AG09319 (cell line): Measurements from ENCODE around the gene G6PC2.

Source experiments
- DNase-seq: peaks from one replicate; pipeline ENCODE4 v3.0.0-alpha.2; 2010; ENCODE audit warnings: low read depth; ENCODE audit errors: extremely low read depth
- TF ChIP-seq, protein P1 (sequence below): IDR thresholded peaks from 2 replicates; pipeline ENCODE4 v1.5.1; 2011; ENCODE audit warnings: low read depth, mild to moderate bottlenecking, inconsistent platforms, low read length, moderate library complexity

The G6PC2 gene

DNA sequence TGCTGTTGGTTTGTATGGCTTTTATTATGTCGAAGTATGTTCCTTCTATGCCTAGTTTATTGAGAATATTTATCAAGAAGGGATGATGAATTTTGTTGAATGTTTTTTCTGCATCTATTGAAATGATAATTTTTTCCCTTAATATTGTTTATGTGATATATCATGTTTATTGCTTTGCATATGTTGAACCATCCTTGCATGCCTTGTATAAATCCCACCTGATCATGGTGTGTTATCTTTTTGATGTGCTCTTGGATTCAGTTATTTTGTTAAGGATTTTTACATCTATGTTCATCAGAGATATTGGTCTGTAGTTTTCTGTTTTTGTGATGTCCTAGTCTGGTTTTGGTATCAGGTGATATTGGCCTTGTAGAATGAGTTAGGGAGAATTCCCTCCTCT, 50.8 kb downstream of the G6PC2 start:
- TF ChIP-seq, protein P1, sequence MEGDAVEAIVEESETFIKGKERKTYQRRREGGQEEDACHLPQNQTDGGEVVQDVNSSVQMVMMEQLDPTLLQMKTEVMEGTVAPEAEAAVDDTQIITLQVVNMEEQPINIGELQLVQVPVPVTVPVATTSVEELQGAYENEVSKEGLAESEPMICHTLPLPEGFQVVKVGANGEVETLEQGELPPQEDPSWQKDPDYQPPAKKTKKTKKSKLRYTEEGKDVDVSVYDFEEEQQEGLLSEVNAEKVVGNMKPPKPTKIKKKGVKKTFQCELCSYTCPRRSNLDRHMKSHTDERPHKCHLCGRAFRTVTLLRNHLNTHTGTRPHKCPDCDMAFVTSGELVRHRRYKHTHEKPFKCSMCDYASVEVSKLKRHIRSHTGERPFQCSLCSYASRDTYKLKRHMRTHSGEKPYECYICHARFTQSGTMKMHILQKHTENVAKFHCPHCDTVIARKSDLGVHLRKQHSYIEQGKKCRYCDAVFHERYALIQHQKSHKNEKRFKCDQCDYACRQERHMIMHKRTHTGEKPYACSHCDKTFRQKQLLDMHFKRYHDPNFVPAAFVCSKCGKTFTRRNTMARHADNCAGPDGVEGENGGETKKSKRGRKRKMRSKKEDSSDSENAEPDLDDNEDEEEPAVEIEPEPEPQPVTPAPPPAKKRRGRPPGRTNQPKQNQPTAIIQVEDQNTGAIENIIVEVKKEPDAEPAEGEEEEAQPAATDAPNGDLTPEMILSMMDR = no peak
- DNase-seq = no peak

DNA sequence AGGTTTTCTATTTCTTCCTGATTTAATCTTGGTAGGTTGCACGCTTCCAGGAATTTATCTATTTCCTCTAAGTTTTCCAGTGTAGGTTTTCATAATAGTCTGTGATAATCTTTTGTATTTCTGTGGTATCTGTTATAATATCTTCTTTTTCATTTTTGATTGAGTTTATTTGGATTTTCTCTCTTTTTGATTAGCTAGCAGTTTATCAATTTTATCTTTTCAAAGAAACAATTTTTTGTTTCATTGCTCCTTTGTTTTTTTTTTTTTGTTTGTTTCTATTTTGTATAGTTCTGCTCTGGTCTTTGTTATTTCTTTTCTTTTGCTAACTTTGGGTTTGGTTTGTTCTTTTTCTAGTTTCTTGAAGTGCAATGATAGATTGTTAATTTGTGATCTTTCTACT, 51.3 kb downstream of the G6PC2 start:
- no peak for DNase-seq
- TF ChIP-seq, protein P1 = no peak

DNA sequence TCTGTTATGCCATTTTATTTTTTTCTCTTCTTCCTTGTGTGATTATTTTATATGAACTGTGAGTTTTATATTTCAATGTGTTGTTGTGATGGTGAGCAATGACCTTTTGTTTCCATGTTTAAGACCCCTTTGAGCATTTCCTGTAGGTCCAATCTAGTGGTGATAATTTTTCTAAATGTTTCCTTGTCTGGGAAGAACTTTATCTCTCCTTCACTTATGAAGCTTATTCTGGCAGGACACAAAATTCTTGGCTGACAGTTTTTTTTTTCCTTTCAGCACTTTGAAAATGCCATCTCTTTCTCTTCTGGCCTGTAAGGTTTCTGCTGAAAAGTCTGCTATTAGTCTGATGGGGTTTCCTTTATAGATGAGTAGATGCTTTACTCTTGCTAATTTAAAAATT, 53.2 kb downstream of the G6PC2 start:
- TF ChIP-seq, protein P1 = no peak

DNA sequence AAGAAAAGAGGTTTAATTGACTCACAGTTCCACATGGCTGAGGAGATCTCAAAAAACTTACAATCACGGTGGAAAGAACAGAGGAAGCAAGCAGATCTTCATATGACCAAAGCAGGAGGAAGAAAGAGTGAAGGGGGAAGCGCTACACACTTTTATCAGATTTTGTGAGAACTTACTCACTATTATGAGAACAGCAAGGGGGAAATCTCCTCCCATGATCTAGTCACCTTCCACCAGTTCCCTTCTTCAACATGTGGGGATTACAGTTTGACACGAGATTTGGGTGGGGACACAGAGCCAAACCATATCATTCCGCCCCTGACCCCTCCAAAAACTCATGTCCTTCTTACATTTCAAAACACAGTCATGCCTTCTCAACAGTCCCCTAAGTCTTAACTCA, 54.2 kb downstream of the G6PC2 start:
- TF ChIP-seq, protein P1 = no peak
- no peak for DNase-seq

More for the DNA sequence above, 53.2 kb downstream of the G6PC2 start:
- no peak for DNase-seq

DNA sequence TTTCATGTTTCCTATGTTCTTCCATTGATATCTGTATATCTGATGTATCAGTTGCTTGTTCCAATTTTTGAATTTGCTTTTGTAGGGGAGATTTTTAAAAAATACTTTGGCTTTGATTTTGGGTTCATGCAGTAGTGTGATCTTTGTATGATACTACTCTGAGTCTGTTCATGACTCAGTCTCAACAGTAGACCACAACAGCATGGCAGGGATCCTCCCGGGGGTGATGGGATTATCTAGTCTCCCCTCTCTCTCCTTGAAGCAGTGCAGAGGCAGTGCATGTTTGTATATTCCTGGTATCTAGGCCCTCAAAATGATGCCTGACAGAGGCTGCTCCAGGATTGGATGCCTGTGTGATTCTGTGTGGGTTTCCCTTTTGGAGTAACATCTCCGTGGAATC, 55.3 kb downstream of the G6PC2 start:
- no peak for DNase-seq
- TF ChIP-seq, protein P1 = no peak
